A549 treated with CORT108297 at 1 μM for 4 hours (cell line): ENCODE results near the gene DVL2. TPM values are rescaled to one million over a fixed set of nuclear protein-coding genes. Genes with fewer than 3 reads are reported as not detected.

Experiments used
- total RNA-seq: library from RNA; stranded (reverse); fragments of 200-300 nt; extraction: Qiagen RNA extraction; gene quantifications from 5 replicates; pipeline ENCODE4 v1.2.3, GENCODE V29; 2022

The DVL2 gene
- total RNA-seq, result 30.7 to 43.1 TPM (median 40.7 TPM) in 5 replicates

GRCh38 chr17:7234083-7234951 is at the start of gene DVL2:
Gene DVL2 (minus strand): TSS chr17:7234517. CDS start chr17:7234262, 255 bp downstream.

GRCh38 chr17:7281074-7281952 is 47.0 kb upstream of the DVL2 start, which contains the start of gene SLC2A4:
Gene SLC2A4 (plus strand): TSS chr17:7281718. CDS start chr17:7281935, 217 bp downstream.

GRCh38 chr17:7262192-7262934 is 28.0 kb upstream of the DVL2 start, which contains the start of gene CLDN7:
Gene CLDN7 (minus strand): TSS chr17:7262478. CDS start chr17:7262043, 435 bp downstream.

GRCh38 chr17:7252176-7253043 is 18.1 kb upstream of the DVL2 start, which contains the start of gene ELP5:
Gene ELP5 (plus strand): TSS chr17:7252215. CDS start chr17:7252551, 336 bp downstream.

GRCh38 chr17:7251661-7252175 is 17.4 kb upstream of the DVL2 start, which contains the start of gene CTDNEP1:
Gene CTDNEP1 (minus strand): TSS chr17:7251734. CDS start chr17:7251296, 438 bp downstream.

GRCh38 chr17:7241783-7242716 is 7.7 kb upstream of the DVL2 start, which contains the start of gene GABARAP:
Gene GABARAP (minus strand): TSS chr17:7242449. CDS start chr17:7242330, 119 bp downstream.

GRCh38 chr17:7239091-7240027 is 5.0 kb upstream of the DVL2 start, which contains the start of gene PHF23:
Gene PHF23 (minus strand): TSS chr17:7239457. CDS start chr17:7239279, 178 bp downstream.

GRCh38 chr17:7219812-7220592 is 14.3 kb downstream of the DVL2 start, which contains the start of the genes ACADVL and DLG4:
Gene ACADVL (plus strand): TSS chr17:7219938. CDS start chr17:7219985, 47 bp downstream.
Gene DLG4 (minus strand): TSS chr17:7219836.

GRCh38 chr17:7179317-7180254 is 54.7 kb downstream of the DVL2 start, which contains the start of gene ASGR1:
Gene ASGR1 (minus strand): TSS chr17:7179370. CDS start chr17:7178563, 807 bp downstream.

Other genes starting within 250 kb of the DVL2 start
- gene ALOX12, start 238.5 kb downstream of the DVL2 start, total RNA-seq, result not detected in 5 replicates
- 448 to 548 TPM (median 468 TPM) in 5 replicates for gene RNASEK, start 221.9 kb downstream of the DVL2 start, total RNA-seq
- not detected in 5 replicates for gene BCL6B, start 211.5 kb downstream of the DVL2 start, total RNA-seq
- 9.2 to 12.9 TPM (median 11.3 TPM) in 5 replicates for gene SLC16A13, start 198.5 kb downstream of the DVL2 start, total RNA-seq
- gene SLC16A11, start 190.4 kb downstream of the DVL2 start, total RNA-seq, result not detected in 5 replicates
- not detected in 5 replicates for gene CLEC10A, start 154.3 kb downstream of the DVL2 start, total RNA-seq
- 0.14 TPM in 1 of 5 replicates, not detected in the others for gene ASGR2, start 119.7 kb downstream of the DVL2 start, total RNA-seq
- gene ASGR1, start 55.1 kb downstream of the DVL2 start, total RNA-seq, result 0.59 to 1.4 TPM (median 1.2 TPM) in 5 replicates
- gene DLG4, start 14.7 kb downstream of the DVL2 start, total RNA-seq, result 6.8 to 9.8 TPM (median 8.2 TPM) in 5 replicates
- 308 to 483 TPM (median 455 TPM) in 5 replicates for gene ACADVL, start 14.6 kb downstream of the DVL2 start, total RNA-seq
- 82.4 to 100 TPM (median 91.5 TPM) in 5 replicates for gene PHF23, start 4.9 kb upstream of the DVL2 start, total RNA-seq
- 645 to 806 TPM (median 682 TPM) in 5 replicates for gene GABARAP, start 7.9 kb upstream of the DVL2 start, total RNA-seq
- gene CTDNEP1, start 17.2 kb upstream of the DVL2 start, total RNA-seq, result 221 to 239 TPM (median 226 TPM) in 5 replicates
- gene ELP5, start 17.7 kb upstream of the DVL2 start, total RNA-seq, result 121 to 141 TPM (median 127 TPM) in 5 replicates
- 0.84 to 1.2 TPM (median 0.97 TPM) in 5 replicates for gene CLDN7, start 28.0 kb upstream of the DVL2 start, total RNA-seq
- 0.15 to 0.27 TPM (median 0.26 TPM) in 5 replicates for gene SLC2A4, start 47.2 kb upstream of the DVL2 start, total RNA-seq
- 0.53 to 0.69 TPM (median 0.59 TPM) in 5 replicates for gene YBX2, start 60.1 kb upstream of the DVL2 start, total RNA-seq
- 1,648 to 1,788 TPM (median 1,697 TPM) in 5 replicates for gene EIF5A, start 73.1 kb upstream of the DVL2 start, total RNA-seq
- 88.2 to 105 TPM (median 103 TPM) in 5 replicates for gene GPS2, start 80.8 kb upstream of the DVL2 start, total RNA-seq
- gene NEURL4, start 94.8 kb upstream of the DVL2 start, total RNA-seq, result 22.9 to 38.3 TPM (median 34.9 TPM) in 5 replicates
- 0.48 to 5.1 TPM (median 4.2 TPM) in 5 replicates for gene ACAP1, start 102.0 kb upstream of the DVL2 start, total RNA-seq
- gene KCTD11, start 117.6 kb upstream of the DVL2 start, total RNA-seq, result 11.8 to 15.9 TPM (median 13.7 TPM) in 5 replicates
- gene TMEM95, start 120.6 kb upstream of the DVL2 start, total RNA-seq, result not detected in 5 replicates
- gene TNK1, start 146.6 kb upstream of the DVL2 start, total RNA-seq, result 1.3 to 2.0 TPM (median 1.7 TPM) in 5 replicates
- gene PLSCR3, start 160.0 kb upstream of the DVL2 start, total RNA-seq, result 37.4 to 45.9 TPM (median 43.5 TPM) in 5 replicates
- 177 to 231 TPM (median 209 TPM) in 5 replicates for gene TMEM256, start 169.6 kb upstream of the DVL2 start, total RNA-seq
- 12.1 to 21.2 TPM (median 19.3 TPM) in 5 replicates for gene NLGN2, start 173.3 kb upstream of the DVL2 start, total RNA-seq
- gene SPEM1, start 185.8 kb upstream of the DVL2 start, total RNA-seq, result 0.13 TPM in 1 of 5 replicates, not detected in the others
- 0.05 to 0.10 TPM (median 0.08 TPM) in 4 of 5 replicates, not detected in the other for gene SPEM2, start 191.1 kb upstream of the DVL2 start, total RNA-seq
- 0.04 to 0.06 TPM in 2 of 5 replicates, not detected in the others for gene SPEM3, start 194.3 kb upstream of the DVL2 start, total RNA-seq
- gene TMEM102, start 200.9 kb upstream of the DVL2 start, total RNA-seq, result 11.2 to 15.4 TPM (median 13.9 TPM) in 5 replicates
- gene FGF11, start 205.0 kb upstream of the DVL2 start, total RNA-seq, result 0.92 to 1.6 TPM (median 1.4 TPM) in 5 replicates
- gene CHRNB1, start 210.5 kb upstream of the DVL2 start, total RNA-seq, result 5.2 to 9.8 TPM (median 8.8 TPM) in 5 replicates
- gene ZBTB4, start 245.1 kb upstream of the DVL2 start, total RNA-seq, result 19.8 to 26.8 TPM (median 24.2 TPM) in 5 replicates
- not detected in 5 replicates for gene SLC35G6, start 246.9 kb upstream of the DVL2 start, total RNA-seq
- gene POLR2A, start 249.8 kb upstream of the DVL2 start, total RNA-seq, result 65.7 to 84.9 TPM (median 82.6 TPM) in 5 replicates